ENCODE data around the gene RALBP1. TPM values are rescaled to one million over a fixed set of nuclear protein-coding genes. Genes with fewer than 3 reads are reported as not detected.

Gene RALBP1
- polyA plus RNA-seq, 6 donors from 2014 or later, result 31.0 to 49.2 (median 41.7) TPM

DNA sequence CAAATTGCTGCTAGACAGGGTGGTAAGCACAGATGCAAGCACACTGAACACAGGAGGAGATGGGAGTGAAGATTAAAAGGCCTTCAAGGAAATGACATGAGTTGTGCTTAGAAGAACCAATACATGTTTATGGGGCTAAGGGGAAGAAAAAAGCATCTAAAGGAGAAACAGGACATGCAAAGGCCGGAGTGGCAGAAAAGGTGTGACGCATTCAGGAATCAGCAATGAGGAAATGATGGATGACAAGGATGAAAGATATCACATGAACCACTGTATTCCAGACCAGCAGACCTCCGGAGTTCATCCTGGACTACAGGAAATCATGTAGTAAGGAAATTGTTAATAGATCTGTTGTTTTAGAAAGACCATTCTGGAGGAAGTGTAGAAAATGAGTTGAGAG is 96.2 kb downstream of the RALBP1 start:
- ATAC-seq (ENCODE audit: low read depth in 2 of 2) (no peak), DNase-seq (no peak)
- Mint-ChIP-seq H3K27ac (peak overlapping the region in 1 of 6 donors; percentile 15), H3K9me3 (no peaks in the 10 kb centered on the region), H3K4me1 (no peaks in the 10 kb centered on the region), H3K4me3 (no peak overlapping the region), H3K36me3 (peaks cover 7 to 15% of the 10 kb centered on the region in 2 donors), H3K27me3 (no peaks in the 10 kb centered on the region)

DNA sequence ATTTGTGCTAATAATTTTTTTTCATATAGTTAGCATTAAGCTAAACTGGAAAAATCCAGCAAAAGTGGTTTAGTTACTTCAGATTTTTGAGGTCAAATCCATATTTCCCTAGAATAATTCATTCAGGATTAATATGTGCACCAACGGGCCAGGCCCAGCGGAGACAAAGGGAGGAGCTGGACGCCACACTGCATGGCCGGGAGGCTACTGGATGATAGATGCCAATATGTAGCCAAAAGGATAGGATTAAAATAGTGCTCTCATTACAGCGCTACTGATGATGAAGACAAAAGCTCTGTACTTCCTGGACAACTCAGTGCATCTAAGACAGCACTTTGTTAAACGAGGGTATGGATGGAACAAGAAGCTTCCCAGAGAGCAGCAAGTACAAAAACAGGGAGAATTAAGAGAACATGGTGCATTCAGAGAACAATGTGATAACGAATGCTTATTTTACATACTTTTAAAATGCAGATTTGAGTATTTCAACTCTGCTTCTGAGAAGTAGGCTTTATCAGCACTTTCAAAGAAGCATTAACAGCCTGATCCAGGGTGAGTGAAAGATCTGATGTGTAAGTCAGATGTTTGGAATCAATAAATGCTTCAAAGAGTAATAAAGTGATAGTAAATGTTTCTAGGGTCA is 99.3 kb downstream of the RALBP1 start:
- Mint-ChIP-seq H3K9me3 (no peaks in the 10 kb centered on the region), H3K4me3 (no peak overlapping the region), H3K36me3 (peaks cover 12 to 15% of the 10 kb centered on the region in 2 donors), H3K4me1 (no peaks in the 10 kb centered on the region), H3K27ac (no peak overlapping the region), H3K27me3 (no peaks in the 10 kb centered on the region)
- DNase-seq (no peak), ATAC-seq (ENCODE audit: low read depth in 2 of 2) (no peak)

GRCh38 chr18:9575558-9575957 is 100.2 kb downstream of the RALBP1 start:
- H3K4me1 Mint-ChIP-seq, result no peaks in the 10 kb centered on the region
- H3K27ac Mint-ChIP-seq, result peak overlapping the region in 2 of 6 donors; percentile 19 to 40
- H3K27me3 Mint-ChIP-seq, result no peaks in the 10 kb centered on the region
- peak; percentile 35 to 51 for ATAC-seq (ENCODE audit: low read depth in 2 of 2)
- DNase-seq, result peak; percentile 26
- H3K4me3 Mint-ChIP-seq, result peak overlapping the region in 1 of 8 donors; percentile 23
- no peaks in the 10 kb centered on the region for H3K9me3 Mint-ChIP-seq
- H3K36me3 Mint-ChIP-seq, result peaks cover 12 to 15% of the 10 kb centered on the region in 2 donors

GRCh38 chr18:9577361-9577760 is 102.0 kb downstream of the RALBP1 start:
- DNase-seq (no peak), ATAC-seq (ENCODE audit: low read depth in 2 of 2) (no peak)
- H3K4me3 Mint-ChIP-seq, result no peak overlapping the region
- H3K27me3 Mint-ChIP-seq, result no peaks in the 10 kb centered on the region
- H3K9me3 Mint-ChIP-seq, result peaks cover 0 to 14% (median 7%) of the 10 kb centered on the region in 7 donors
- peaks cover 19 to 22% of the 10 kb centered on the region in 2 donors for H3K36me3 Mint-ChIP-seq
- H3K27ac Mint-ChIP-seq, result peak overlapping the region in 3 of 6 donors; percentile 19 to 78 (median 28)
- H3K4me1 Mint-ChIP-seq, result no peaks in the 10 kb centered on the region

DNA sequence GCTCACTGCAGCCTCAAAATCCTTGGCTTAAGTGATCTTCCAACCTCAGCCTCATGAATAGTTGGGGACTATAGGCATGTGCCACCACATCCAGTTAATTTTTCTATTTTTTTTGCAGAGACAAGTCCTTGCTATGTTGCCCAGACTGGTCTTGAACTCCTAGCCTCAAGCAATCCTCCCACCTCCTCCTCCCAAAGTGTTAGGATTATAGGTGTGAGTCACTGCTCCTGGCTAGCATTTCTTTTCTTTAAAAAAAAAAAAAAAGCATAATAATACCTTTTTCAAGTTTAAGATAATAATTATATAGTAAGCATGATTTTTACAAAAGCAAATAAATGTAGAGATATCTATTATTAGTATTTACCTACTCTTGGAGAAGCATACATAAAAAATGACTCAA is 103.0 kb downstream of the RALBP1 start:
- H3K27ac Mint-ChIP-seq, result peak overlapping the region in 1 of 6 donors; percentile 33
- H3K27me3 Mint-ChIP-seq, result no peaks in the 10 kb centered on the region
- no peak for DNase-seq
- peaks cover 0 to 18% (median 12%) of the 10 kb centered on the region in 7 donors for H3K9me3 Mint-ChIP-seq
- ATAC-seq (ENCODE audit: low read depth in 2 of 2), result no peak
- no peaks in the 10 kb centered on the region for H3K4me1 Mint-ChIP-seq
- no peak overlapping the region for H3K4me3 Mint-ChIP-seq
- H3K36me3 Mint-ChIP-seq, result peaks cover 28 to 32% of the 10 kb centered on the region in 2 donors

- Mint-ChIP-seq H3K27ac (peak overlapping the region in 1 of 6 donors; percentile 5), H3K36me3 (peaks cover 28 to 53% of the 10 kb centered on the region in 2 donors)
- no peak for ATAC-seq (ENCODE audit: low read depth in 2 of 2)
Observed at GRCh38 chr18:9581667-9582066, 106.4 kb downstream of the RALBP1 start.

GRCh38 chr18:9586814-9587213 is 111.5 kb downstream of the RALBP1 start:
- H3K36me3 Mint-ChIP-seq, result peaks cover 19 to 48% of the 10 kb centered on the region in 2 donors
- no peak overlapping the region for H3K27ac Mint-ChIP-seq
- DNase-seq (no peak), ATAC-seq (ENCODE audit: low read depth in 2 of 2) (no peak)
- no peak overlapping the region for H3K4me3 Mint-ChIP-seq
- H3K27me3 Mint-ChIP-seq, result no peaks in the 10 kb centered on the region
- H3K9me3 Mint-ChIP-seq, result peaks cover 0 to 10% (median 9%) of the 10 kb centered on the region in 7 donors
- no peaks in the 10 kb centered on the region for H3K4me1 Mint-ChIP-seq

More at GRCh38 chr18:9581667-9582066, 106.4 kb downstream of the RALBP1 start:
- no peak for DNase-seq
- Mint-ChIP-seq H3K27me3 (no peaks in the 10 kb centered on the region), H3K4me3 (no peak overlapping the region), H3K9me3 (peaks cover 0 to 18% (median 12%) of the 10 kb centered on the region in 7 donors), H3K4me1 (no peaks in the 10 kb centered on the region)

Other genes with a start within 250 kb of the RALBP1 start
- gene TWSG1, start 140.7 kb upstream of the RALBP1 start, polyA plus RNA-seq (ENCODE audit: low read depth in 6 of 6), result 1 to 10 TPM; 1.8 to 3.6 (median 2.8) TPM
- gene PPP4R1, start 139.0 kb downstream of the RALBP1 start, polyA plus RNA-seq (ENCODE audit: low read depth in 6 of 6), result 10 to 100 TPM in 4 of 6 donors, 1 to 10 TPM in 2; 8.9 to 21.1 (median 12.8) TPM
- gene RAB31, start 232.8 kb downstream of the RALBP1 start, polyA plus RNA-seq (ENCODE audit: low read depth in 6 of 6), result 10 to 100 TPM; 20.7 to 66.5 (median 38.6) TPM

Measured in naive B cell (primary cell).